ENCODE measurements around the gene SLC22A23. TPM values are rescaled to one million over a fixed set of nuclear protein-coding genes. Genes with fewer than 3 reads are reported as not detected.

Gene SLC22A23
- total RNA-seq, 1 experiment from 2014 or later, result 8.2 TPM

DNA sequence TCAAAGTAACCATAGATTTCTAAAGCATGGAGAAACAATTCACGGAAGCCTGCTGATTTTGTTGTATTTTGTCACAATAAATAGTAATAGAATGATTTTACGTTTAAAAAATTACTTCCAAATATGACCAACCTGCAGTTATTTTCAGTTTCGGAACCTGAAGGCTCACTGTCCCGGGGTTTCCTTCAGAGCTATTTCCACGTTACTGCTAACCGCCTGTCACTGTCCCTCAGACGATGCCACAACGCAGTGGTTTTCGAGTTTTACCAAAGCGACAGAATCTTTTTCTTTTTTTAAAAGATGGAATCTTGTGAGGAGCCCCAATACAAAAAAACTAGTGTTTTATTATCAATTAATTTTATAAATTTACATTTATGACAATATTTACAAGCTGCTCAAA lies 157.6 kb downstream of the SLC22A23 start:
- DNase-seq (ENCODE audit: low spot score), result no peak

- DNase-seq (ENCODE audit: low spot score), result no peak
These were observed 158.9 kb downstream of the SLC22A23 start for GRCh38 chr6:3297909-3298308.

GRCh38 chr6:3297006-3297405 lies 159.8 kb downstream of the SLC22A23 start:
- DNase-seq (ENCODE audit: low spot score), result peak; percentile 93

DNA sequence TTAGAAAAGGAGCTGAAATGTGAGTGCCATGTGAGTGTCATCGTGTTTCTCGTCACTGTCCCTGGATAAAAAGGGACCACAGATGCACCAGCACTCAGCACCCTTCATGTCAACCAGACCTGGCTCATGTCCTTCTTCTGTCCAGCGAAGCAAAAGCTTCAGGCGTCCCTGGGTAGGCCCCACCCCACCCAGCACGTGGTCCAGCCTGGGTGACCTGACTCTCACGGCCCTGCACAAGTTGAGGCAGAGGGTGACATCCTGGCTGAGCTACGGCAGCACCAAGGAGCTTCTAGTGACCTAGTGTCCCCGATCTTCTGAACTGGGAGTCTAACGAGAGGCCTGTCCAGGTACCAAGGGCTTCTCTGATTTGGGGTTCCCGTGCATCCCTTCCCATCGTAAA lies 160.3 kb downstream of the SLC22A23 start:
- DNase-seq (ENCODE audit: low spot score), result no peak

DNA sequence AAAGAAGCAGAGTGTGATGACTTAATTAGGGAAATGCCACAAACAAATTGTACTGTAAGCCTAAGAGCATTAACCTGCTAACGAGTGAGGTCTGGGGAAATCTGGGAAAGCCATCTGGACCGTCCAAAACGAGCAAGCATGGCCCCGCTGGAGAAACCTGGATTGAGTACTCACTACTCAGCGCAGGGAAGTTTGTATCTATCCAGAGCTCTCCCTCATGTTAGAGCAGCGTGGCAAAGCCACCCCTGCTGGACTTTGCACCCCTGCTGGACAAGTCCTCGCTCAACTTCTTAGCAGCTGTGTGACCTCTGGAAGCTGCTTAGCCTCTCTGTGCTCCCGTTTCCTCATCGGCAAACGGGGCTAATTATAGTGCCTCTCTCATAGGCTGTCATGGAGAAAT lies 160.8 kb downstream of the SLC22A23 start:
- DNase-seq (ENCODE audit: low spot score), result no peak

DNA sequence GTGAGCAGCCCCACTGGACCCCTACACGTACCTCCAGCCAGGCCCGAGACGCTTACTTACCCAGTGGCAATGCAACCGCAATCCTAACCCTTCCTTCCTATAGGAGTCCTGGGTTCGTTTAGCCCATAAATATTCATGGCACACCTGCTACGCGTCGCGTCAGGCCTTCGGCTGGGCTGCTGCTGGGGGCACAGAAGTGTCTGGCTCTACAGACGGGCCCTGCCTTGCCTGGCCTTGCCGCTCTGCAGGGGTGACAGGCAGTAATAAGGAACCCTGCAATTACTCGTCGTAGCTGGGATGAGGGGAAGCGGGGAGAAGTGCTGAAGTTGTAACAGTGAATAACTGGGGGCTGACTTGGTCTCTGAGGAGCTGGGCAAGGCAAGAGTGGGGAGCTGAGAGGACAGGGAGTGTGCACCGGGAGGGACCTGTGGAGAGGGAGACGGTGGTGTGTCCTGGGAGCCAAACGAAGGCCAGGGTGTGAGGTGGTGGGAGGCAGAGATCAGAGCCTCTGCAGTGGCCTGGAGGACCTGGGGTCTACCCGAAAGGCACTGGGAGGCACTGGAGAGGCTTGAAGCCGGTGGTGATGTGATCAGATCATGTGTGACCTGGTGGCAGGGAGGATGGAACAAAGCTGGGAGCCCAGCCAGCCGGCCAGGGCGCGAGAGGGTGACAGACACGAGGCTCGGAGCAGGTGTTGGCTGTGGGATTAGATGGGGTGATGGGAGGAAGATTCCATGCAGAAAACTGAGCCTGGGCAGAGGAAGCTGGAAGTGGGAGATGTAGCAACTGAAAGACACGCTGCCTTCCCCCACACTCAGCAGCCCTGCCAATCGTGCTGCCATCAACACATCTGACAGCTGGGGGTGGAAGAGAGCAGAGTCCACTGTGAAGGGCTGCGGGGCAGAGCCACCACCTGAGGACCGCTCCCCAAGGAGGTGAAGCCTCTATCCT lies 161.7 kb downstream of the SLC22A23 start:
- DNase-seq (ENCODE audit: low spot score), result no peak

GRCh38 chr6:3294396-3294795 lies 162.5 kb downstream of the SLC22A23 start:
- no peak for DNase-seq (ENCODE audit: low spot score)

DNA sequence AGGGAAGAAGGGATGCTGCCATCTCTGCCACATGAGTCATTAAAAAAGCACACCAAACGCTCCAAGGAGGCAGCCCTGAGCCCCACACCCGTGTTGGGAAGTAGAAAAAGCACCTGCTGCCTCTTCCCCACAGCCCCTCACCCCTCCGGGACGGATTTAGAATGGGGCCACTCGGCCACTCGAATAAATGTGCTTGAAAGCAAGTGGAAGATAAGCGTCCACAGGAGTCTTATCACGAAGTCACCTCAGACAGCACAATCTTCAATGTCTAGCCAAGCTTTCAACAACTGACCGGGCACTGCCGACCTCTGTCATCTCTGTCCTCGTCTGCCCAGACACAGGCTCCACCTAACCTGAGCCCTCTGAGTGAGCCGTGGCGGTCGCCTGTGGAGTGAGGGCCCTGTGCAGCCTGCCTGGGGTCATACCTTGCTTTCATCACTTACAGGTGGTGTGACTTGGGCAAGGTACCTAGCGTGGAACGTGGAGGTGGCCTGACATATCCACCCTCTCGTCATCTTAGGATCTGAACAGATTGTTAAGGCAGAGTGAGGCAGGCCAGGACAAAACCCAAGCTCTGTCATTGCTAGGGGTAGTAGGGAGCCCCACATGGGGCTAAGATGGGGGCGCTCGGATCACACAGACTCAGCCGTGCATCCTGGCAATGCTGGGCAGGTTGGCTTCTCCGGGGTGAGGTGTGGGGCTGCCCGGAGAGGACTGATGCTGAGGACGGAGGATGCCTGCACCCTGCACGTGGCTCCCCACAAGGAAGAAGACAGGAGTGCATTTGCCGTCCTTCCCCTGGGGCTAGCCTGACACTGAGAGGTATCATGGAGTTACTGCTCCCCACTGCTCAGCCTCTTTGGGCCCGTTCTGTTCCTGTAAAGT lies 163.3 kb downstream of the SLC22A23 start:
- no peak for DNase-seq (ENCODE audit: low spot score)

DNA sequence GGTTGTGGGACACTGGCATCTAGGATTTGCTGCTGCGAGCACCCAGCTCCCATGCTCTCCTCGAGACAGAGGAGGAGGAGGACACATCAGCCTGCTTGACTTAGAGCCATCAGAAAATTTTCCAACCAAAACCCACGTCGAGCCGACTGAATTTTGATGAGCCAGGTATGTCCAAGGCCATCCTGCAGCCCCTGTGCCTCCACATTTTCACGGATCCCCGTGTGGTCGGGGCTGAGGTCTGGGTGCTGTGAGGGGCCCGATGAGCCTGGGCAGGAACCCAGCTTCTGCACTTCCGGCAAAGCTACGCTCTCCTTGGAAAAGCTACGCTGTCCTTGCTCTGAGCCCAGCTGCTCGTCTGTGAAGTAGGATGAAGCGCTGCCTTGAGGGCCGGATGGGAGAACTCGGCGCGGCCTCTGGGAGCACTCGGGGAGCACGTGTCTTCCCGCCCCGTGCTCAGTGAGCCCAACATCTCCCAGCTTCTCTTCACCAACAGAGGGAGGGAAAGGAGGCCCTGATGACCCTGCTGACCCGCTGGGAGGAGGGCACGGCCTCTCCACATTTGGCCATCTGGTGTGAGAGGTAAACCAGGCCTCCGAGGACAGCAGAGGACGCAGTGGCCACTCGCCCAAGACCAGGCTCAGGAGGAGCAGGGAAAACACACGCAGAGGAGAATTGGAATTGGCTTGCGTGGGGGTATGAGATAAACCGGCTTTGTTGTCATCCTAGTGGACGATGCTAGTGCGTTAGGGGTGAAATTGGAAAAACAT lies 164.2 kb downstream of the SLC22A23 start:
- no peak for DNase-seq (ENCODE audit: low spot score)

DNA sequence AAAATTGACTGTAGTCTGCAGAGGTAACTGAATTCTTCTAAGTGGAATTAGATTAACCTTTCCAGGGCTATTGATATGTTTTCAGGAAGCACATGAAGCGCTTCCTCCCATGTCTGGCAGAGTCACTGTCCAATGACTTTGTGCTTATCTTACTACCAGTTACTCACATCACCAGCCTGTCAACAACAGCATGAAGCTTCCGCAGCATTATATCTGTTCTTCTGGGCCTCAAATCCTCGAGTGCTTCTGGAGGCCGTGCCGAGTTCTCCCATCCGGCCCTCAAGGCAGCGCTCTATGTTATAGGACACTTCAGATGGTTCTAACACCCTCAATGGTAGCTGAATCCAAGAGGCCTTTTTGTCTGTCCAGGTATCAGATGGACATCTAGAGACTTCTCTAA lies 164.9 kb downstream of the SLC22A23 start:
- no peak for DNase-seq (ENCODE audit: low spot score)

DNA sequence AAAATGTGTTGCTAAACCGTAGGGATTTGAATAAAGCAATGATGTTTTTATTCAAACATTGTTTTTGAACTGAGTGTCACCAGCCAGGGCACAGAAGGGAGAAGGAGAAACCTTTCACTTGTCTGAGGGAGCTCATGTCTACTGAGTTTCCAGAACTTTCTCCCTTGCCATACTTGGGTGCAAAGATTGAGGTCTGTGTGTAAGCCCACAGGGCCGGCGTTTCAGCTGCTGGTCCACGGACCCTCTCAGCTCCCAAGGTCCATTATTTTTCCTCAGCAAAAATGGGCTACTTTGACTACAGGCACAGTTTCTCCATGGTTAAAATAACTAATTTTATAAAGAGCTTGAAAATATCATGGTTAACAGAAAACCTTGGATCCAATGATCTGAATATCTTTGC lies 165.5 kb downstream of the SLC22A23 start:
- DNase-seq (ENCODE audit: low spot score), result no peak

DNA sequence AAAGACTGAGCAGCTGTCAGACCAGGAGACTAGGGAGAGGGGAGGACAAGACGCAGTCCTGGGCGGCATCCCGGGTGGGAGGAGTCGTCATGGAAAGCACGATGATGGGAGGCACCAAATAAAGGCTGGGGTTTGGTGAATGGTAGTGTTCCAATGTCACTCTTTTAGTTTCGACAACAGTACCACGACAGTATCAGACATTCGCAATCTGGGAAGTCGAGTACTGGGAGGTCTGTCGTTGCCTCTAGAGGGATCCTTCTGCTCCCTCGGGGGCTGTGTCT lies 166.0 kb downstream of the SLC22A23 start:
- no peak for DNase-seq (ENCODE audit: low spot score)

DNA sequence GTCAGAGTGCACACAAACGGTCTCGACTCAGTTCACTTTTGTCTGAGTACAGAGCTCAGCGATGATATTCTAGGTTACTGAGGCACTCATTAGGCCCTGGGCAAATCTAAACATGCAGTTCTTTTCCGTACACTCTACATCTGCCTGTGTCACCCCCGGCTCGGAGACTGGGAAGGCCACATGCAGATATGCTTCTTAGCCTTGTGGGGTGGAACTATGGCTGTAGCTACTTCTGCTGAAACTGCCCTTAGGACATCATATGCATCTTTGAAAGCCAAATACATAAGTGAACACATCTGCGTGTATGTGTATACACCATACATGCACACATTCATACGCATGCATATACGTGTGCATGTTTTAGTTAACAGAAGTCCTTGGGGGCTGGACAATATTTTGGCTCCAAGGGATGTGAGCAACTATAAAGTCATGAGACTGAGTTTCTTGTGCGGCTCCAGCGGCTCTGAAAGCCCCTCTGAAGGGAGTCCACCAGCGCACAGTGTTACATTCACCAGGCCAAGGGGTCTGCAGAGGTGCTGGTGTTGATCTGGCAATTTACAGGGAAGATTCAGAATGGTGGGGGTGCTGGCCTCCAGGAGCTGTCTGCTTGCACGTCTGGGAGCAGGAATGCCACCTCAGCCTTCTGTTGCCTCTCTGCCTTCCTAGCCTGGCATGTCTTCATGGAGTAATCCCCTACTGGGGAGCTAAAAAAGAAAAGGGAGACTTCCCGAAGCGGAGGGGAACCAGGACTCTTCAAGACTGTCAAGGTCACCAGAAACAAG lies 166.5 kb downstream of the SLC22A23 start:
- no peak for DNase-seq (ENCODE audit: low spot score)

GRCh38 chr6:3289664-3290055 lies 167.2 kb downstream of the SLC22A23 start:
- no peak for DNase-seq (ENCODE audit: low spot score)

- DNase-seq (ENCODE audit: low spot score), result no peak
These were observed 167.9 kb downstream of the SLC22A23 start for GRCh38 chr6:3288711-3289663.

- DNase-seq (ENCODE audit: low spot score), result no peak
These were observed 168.7 kb downstream of the SLC22A23 start for GRCh38 chr6:3287976-3288707.

GRCh38 chr6:3287308-3287707 lies 169.5 kb downstream of the SLC22A23 start:
- no peak for DNase-seq (ENCODE audit: low spot score)

GRCh38 chr6:3286641-3287171 lies 170.1 kb downstream of the SLC22A23 start:
- DNase-seq (ENCODE audit: low spot score), result no peak

- DNase-seq (ENCODE audit: low spot score), result no peak
These were observed 171.1 kb downstream of the SLC22A23 start for GRCh38 chr6:3285732-3286131.

Data from A172 (cell line).